Epidermal melanocyte (primary cell): Measurements from ENCODE around the gene SSRP1.
A peak's percentile ranks its signal among the peaks of the same experiment; 100 is the strongest.

ENCODE experiments used
- DNase-seq: peaks from one replicate; pipeline ENCODE4 v3.0.0; 2011; ENCODE audit warnings: low spot score; ENCODE audit not compliant: insufficient read length

The SSRP1 gene

DNA sequence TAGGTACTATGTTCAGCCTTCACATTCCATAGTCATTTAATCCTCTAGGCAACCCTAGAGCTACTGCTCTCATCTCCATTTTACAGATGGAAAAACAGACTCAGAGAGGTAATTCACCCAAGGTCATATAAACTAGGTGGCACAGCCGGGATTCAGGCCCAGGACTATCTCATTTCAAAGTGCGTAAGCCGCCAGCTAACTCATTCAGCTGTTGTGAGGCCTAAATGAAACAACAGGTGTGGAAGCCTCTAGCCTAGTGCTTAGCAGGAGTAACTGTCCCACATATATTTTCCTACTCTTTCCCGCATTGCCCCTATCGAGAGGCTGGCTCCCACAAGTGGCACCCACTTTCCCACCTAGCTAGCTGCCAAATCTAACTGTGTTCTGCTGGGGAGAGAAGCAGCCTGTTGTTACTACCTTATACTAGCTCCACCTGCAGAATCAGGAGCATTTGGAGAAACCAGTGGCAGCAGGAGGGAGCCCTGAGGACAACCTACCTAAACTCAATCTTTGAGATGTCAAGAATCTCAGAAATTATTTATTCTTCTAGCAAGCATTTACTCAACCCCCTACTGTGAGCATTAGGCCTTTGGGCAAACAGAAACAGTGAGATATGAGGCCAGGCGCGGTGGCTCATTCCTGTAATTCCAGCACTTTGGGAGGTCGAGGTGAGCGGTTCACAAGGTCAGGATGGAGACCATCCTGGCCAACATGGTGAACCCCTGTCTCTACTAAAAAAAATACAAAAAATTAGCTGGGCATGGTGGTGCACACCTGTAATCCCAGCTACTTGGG is 24.4 kb upstream of the SSRP1 start:
- DNase-seq = no peak

DNA sequence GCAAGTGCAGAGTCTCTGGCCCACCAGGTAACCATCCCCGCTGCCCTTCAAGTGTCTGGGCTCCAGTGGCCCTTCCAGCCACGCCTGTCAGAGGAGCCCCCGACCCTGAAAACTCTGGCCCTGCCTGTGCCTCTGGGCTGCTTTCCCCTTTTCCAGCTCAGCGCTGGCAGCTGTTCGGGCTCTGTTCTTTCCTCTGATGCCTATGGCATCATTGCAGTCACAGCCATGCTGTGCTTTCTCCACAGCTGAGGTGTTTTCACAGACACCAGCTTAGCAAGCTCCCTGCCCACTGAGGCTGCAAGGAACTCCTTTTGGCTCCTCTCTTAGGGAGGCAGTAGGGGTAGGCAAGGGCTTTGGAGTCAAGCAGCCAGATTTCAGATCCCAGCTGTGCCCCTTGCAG is 23.7 kb upstream of the SSRP1 start:
- DNase-seq = no peak

DNA sequence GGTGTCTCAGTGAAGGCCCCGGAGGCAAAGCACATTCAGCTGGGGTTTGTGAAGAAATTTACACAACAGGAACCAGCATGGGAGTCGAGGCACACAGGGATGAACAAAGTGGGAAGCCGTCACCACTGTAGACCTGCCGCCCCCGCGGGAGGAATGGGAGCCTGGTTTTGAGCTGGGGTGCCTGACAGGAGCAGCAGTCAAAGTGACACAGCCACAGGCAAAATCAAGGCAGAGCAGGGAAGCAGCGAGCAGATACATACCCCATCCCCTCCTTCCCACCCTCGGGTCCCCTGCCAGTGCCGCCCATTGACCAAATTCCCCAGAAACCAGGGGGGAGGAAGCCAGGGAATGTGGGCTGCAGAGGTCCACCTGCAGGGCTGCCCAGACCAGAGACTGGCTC is 23.3 kb upstream of the SSRP1 start:
- no peak for DNase-seq

DNA sequence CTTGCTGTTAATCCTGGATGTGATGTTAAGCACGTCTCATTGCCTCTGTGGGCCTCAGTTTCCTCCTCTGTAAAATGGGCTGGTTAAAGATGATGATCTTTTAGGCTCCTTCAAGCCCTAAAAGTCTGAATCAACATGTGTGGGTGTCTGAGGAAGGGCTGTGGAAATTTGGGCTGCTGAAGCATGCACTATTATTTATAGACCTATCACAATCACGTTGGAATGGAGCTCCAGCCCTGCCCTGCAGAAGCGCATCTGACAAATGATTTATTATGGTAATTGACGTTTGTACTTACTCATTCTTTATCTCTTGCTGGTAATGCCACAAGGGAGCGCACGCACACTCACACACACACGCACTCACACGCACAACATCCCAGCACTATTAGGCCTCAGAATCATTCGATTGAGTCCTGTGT is 22.9 kb upstream of the SSRP1 start:
- DNase-seq = no peak

DNA sequence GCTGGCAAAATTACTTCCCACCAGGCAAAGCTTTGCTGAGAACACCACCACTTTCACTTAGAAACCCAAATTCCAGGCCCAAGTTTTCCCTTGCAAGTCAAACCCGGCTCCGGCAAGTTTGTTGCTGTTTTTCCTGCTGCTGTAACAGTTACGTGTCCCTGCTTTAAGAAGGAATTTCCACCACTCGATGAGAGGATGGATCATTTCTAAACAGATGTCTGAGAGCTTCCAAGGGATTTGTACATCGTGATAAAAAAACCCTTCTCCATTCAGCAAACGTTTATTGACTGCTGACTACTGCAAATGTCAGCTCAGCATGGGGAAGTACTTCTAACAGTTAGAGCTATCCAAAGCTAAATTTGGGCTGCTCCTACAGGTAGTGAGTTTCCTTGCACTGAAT is 22.2 kb upstream of the SSRP1 start:
- DNase-seq = no peak

DNA sequence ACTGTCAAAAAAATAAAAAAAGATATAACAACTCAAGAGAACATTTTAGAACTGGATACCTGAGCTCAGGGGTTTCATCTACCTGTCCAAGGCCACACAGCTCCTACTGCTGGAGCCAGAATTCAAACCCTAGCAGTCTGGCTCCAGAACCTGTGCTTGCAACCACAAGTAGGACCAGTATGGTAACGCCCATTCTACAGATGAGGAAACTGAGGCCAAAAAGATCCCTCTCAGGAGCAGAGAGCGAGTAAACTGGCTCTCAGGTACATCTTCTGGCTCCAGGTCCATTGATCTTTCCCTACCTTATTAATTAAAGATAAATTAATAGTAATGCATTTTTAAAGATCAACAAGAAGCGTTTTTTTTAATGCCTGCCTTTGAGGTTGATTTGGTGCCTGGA is 21.6 kb upstream of the SSRP1 start:
- no peak for DNase-seq

DNA sequence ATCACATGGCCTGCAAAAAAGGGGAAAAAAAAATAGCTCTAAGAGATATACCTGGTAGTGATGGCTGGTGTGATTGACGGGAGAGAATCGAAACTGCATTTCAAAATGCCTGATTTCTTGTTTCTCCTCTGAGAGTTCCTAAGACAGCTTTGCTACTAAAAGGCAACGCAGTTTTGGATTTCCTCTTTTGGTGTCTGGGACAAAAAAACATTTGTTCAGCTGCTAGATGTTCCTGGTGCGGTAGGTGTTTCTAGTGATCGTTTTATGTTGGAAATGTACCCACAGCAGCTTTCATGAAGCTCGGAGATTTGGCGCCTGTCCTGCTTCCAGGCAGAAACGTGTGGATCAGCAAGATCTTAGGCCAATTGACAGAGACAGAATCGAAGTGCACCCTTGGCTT is 20.6 kb upstream of the SSRP1 start:
- no peak for DNase-seq

DNA sequence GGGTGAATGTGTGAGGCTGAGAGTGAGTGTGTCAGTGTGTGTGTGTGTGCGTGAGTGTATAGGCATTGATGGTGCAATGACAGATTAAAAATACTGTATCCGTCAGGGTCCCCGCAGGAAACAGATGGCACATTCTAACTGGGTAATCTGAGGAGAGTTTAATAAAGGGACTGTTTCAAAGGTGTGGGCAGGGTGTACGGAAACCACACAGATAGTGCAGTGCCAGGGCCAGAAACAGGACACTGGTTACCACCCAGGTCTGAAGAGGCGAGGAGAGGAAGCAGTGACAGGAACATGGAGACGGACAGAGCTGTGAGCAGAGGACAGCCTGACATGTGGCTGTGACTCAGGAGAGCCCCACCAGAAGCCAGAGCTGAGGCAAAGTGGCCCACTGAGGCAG is 19.0 kb upstream of the SSRP1 start:
- no peak for DNase-seq

DNA sequence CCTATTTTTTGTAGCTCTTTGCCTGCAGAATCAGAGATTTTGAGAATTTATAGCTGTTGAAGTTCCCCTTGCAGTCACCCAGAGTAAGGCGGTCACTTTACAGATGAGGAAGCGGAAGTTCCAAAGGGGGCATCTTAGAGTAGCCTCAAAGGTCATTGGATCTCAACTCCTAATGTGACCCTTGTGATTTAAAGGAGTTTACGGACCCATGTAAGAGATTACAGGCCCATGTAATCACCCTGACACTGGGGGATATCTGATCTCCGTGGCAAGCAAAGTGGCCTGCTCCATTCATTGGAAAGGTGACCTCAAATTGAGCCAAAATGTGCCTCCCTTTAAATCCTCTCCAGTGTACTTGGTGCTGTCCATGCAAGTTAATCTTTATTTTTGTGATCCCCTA is 18.2 kb upstream of the SSRP1 start:
- no peak for DNase-seq

DNA sequence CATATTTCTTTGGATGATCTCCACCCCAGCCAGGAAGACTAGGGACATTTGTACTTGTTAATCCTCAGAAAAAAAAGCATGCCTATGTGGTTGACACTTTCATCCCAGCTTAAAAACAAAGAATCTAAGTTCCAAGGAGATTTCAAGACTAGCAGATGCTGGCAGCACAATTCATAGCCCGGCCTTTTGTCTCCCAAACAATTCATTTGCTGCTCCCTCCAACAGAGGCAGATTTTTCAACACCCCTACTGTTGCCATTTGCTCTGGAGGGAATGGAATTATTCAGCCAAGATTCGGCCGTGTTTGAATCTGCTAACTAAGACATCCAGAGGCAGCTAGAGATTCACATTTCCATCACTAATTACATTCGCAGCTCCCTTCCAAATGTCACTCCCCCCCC is 17.8 kb upstream of the SSRP1 start:
- no peak for DNase-seq

DNA sequence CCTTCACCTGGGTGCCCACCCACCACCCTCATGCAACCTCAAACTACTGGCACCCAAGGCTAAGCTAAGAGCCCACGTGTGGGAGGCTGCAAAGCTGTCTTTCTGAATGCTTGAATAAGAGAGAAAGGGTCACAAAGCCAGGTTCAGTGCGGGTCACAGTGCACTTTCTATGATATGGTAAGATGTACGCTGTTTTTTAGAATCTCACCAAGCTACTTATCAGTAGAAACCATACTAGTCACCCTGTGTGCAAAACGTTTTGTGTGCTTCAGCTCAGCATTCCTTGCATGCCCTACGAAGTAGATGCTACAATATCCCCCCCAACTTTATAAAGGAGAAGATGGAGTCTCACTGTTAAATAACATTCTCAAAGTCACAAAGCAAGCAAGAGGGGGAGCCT is 17.3 kb upstream of the SSRP1 start:
- DNase-seq = no peak

DNA sequence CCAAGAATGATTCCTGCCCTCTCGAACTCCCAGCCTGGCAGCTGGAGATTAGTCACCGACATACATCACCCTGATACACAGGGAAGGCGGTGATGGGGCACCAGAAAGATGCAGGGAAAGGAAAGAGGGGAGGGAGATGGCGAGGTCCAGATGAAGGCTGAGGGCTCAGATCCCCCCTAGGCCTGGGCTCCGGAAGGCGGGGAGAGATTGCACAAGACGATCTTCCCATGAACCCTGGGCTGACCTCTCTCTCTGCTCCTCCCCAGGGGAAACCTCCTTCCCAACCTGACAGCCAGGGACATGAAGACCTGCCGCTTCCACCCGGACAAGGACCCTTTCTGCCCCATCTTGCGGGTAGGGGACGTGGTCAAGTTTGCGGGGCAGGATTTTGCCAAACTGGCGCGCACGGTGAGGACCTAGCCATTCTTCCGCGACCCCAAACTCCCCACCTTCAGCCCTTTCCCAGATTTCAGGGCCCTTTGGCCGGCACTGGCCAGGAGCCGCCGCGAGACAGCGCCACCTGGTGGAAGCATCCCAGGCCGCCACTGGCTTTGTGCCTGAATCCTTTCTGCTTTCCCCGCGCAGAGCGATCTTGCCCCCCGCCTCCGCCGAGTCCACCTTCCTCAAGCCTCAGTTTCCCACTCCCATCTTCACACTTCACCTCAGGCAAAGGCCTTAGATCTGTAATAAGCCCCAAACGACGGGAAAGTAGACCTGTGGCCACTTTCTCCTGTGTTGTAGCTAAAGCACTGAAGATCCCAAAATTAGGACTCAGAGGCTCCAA is 14.0 kb upstream of the SSRP1 start:
- peak; percentile 73 for DNase-seq

DNA sequence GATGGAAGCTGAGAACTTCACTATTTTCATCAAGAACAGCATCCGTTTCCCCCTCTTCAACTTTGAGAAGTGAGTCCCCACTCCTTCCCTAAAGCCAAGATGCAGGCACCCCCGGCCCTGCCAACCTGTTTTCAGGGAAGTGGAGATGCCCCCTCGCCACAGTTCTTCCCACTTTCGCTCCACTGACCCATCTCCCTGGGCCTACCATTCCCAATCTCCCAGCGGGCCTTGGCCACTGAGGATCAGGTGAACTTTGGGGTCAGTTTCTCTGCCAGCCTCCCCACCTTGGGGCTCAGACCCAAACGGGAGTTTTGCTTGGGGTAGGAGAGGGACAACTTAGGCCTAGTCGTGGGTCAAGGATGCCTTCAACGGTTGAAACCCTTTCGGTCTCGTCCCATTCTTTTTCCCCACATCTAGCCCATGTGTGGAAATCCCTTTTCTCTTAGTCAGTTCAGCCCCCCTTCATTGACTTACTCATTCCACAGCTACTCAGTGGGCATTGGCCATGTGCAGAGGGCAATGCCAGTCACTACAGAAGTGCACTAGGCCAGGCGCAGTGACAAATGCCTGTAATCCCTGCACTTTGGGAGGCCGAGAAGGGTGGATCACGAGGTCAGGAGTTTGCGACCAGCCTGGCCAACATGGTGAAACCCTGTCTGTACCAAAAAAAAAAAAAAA is 13.1 kb upstream of the SSRP1 start:
- no peak for DNase-seq

DNA sequence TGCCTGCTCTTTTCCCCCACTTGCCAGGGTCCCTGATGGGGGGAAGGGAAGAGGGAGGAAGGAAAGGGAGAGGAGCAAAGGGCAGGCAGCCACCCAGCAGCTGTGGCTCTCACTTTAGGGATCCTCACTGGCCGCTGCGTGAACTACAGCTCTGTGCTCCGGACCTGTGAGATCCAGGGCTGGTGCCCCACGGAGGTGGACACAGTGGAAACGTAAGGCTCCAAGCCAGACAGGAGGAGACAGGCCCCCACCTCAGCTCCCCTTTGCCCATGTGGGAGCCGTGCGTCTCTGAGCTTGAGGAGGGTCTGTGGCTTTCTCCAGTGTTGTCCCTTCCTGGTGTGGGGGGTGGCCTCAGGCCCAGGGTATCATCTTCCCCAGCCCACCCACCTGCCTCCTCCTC is 12.4 kb upstream of the SSRP1 start:
- no peak for DNase-seq

DNA sequence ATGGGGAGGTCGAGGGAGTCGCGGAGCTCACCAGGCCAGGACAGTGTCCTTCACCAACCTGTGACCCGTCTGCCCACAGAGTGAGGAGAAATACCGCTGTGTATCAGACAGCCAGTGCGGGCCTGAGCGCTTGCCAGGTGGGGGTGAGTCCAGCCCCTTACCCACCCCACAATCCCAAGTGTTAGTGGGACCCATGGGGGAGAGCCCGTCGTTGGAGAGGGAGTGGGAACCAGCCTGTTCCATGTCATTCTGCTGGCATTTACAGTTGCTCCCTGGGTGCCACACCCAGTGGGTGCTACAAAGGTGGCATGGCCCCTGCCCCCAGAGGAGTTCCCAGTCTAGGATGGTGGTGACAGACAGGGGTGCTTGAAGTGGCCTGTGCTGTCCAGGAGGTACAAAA is 11.6 kb upstream of the SSRP1 start:
- DNase-seq = no peak

DNA sequence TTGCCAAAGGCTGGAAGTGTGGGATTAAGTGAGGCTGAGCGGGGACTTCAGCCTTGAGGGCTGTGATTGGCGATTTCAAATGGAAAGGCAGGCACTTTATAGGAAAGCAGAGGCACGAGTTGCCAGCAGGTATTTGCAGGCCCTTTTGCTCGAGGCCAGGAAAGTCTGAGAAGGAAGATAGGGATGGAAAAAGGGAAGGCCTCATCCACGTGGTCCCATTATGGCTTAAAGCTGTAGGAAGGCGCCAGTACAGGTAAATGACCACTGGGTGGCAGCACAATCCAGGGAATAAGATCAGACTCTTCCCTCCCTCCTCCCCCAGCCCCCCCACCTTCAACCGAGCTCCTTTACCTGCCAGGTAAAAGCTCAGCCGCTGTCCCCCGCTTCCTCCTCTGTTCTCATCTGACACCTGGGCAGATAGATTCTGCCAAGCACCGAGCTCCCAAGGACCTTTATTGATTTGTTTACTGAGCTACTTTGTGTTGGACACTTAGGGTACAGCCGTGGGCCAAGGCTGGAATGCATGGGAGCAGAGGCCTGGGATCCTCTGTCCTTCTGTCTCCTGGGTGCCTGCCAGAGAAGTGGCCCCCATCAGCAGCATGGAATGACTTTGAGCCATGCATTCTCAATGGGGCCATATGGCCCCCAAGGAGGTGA is 10.0 kb upstream of the SSRP1 start:
- peak; percentile 86 for DNase-seq

DNA sequence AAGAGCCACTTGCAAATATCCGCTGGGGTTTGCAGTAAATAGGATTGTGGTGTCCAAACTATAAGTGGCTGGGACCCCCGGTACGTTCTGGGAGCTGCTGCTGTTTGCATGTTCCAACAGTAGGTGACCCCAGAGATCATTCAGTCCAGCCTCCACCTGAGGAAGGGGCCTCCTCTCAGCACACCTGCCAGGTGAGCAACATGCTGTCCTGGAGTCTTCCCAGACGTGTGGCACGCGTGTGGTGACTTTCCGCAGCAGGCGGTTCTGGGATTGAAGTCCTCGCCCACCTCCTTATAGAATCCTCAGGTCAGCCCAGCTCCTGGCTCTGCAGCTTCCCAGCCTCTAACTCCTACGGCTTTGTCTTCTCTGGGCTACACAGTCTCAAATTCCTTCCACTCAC is 9.1 kb upstream of the SSRP1 start:
- DNase-seq = no peak

DNA sequence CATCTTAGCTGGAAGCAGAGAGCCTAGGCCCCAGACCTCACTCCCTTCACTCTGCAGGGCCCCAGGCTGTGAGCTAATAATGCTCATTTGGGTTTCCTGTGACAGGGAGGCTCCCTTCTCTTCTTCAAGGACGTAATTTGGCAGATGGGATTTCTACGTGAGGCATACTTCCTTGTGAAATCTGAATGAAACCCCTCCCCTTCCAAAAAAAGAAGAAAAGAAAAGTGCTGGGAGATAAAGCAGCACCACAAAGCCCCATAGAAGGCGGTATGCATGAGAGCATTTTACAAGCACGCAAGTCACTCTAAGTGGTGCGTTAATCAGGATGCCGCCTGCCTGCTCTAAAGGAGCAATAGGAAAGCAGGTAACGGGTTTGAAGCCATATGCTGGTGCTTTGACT is 8.1 kb upstream of the SSRP1 start:
- DNase-seq = no peak

DNA sequence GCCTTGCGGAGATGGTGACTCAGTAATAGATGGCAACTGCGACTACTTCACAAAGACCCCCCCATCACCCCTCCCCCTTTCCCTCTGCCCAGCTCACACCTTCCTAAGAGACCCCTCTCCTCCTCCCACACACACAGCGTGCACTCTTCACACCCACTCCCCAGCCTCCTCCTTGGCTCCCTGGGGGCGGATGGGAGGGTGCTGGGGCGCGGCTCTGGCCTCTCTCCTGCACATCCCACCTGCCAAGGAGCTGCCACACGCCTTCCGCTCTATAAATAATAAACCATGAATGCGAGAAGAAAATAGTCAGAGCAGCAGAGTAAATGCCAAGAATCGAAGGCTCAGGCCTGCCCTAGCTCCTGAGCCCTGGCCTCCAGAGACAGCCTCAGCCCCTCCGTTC is 7.0 kb upstream of the SSRP1 start:
- DNase-seq = no peak

DNA sequence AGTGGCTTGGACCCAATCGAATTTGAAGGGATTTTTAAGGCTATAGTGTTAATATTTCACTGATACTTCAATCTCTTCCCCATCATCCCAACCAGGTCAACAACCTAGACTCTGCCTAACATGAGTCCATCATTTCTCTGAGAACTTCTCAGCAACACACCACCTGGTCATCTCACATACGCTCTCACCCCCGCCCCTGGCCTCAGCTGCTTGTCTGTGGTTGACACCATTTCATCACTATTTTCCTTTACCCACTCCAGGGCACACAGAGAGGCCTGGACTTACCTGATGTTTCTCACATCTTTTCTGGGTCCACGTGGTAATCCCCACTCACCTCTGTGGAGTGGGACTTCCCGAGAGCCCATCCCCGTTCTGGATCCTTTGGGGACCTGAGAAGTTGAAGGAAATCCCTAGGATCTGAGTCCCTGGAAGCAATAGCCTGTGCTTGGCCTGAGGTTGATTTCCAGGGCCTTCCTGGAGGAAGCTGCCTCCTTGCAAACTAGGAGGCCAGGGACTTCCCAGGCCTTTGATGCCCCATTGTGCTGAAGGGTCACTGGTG is 5.6 kb upstream of the SSRP1 start:
- no peak for DNase-seq

DNA sequence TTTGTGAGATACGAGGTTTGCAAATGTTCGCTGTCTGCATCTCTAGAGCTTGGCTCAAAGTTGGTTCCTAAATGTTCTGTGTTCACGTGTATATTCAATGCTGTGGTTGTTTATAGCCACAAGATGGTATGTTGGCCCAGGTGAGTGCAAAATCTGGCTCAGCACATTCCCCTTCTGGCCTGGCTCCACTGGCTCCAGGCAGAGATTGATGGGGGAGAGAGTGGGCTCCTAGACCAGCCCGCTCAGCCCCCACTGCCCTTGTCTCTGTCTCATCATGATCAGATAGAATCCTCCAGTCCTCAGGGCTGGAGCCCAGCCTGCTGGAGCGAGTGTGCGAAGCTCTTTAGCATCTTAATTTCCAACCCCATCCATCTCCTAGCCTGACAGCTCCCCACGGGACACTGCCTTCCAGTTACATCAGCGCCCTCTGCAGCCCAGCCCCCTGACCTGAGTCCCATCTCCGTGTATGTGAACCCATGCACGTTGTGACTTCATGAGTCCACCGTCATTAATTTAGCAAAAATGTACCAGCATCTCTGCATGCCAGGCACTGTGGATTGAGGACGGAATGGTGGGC is 4.4 kb upstream of the SSRP1 start:
- no peak for DNase-seq
